K562 (cell line): ENCODE data around the gene METTL23. TPM values are rescaled to one million over a fixed set of nuclear protein-coding genes. Genes with fewer than 3 reads are reported as not detected.

Source experiments
- BCL6 ChIP-seq: fragments of 250-450 bp; sonication (Bioruptor Pico); IDR thresholded peaks from 2 replicates; pipeline ENCODE4 v1.4.0; 2020
- BCOR ChIP-seq: fragments of 450-650 bp; IDR thresholded peaks from 2 replicates; pipeline ENCODE4 v1.6.1; 2016
- GATAD2A ChIP-seq: fragments of 450-650 bp; IDR thresholded peaks from 2 replicates; pipeline ENCODE4 v1.6.1; 2017
- HNRNPLL ChIP-seq: fragments of 200-400 bp; formaldehyde crosslinking; IDR thresholded peaks from 2 replicates; pipeline ENCODE4 v1.6.1; 2017; ENCODE audit warnings: low read length, low read depth, mild to moderate bottlenecking; ENCODE audit not compliant: poor library complexity, severe bottlenecking
- NRF1 ChIP-seq, 2 experiments: fragments of 450-650 bp; IDR thresholded peaks in 1 of 2; conservative IDR thresholded peaks in 1 of 2; 2 replicates each; pipeline ENCODE4 v1.6.1; 2014; ENCODE audit warnings: mild to moderate bottlenecking in 2 of 2
- POLR2A ChIP-seq: fragments of 450-650 bp; conservative IDR thresholded peaks from 2 replicates; pipeline ENCODE4 v1.6.1; 2016
- PRMT5 ChIP-seq: sonication (generic); formaldehyde crosslinking; IDR thresholded peaks from 2 replicates; pipeline ENCODE4 v1.5.0; 2020; ENCODE audit warnings: missing genetic modification reagents
- PRPF4 ChIP-seq: fragments of 200-400 bp; formaldehyde crosslinking; IDR thresholded peaks from one replicate; pipeline ENCODE4 v1.6.1; 2017; ENCODE audit warnings: low read length, low read depth, mild to moderate bottlenecking; ENCODE audit not compliant: insufficient read depth, poor library complexity, severe bottlenecking
- SMAD2 ChIP-seq: fragments of 150-350 bp; IDR thresholded peaks from 2 replicates; pipeline ENCODE4 v1.6.1; 2014; ENCODE audit warnings: low read depth, mild to moderate bottlenecking, low read length
- SMAD3 ChIP-seq: fragments of 450-650 bp; formaldehyde crosslinking; conservative IDR thresholded peaks from 2 replicates; pipeline ENCODE4 v1.4.0; 2020; ENCODE audit warnings: mild to moderate bottlenecking
- ZNF165 ChIP-seq: fragments of 250-450 bp; sonication (Bioruptor Pico); IDR thresholded peaks from 2 replicates; pipeline ENCODE4 v1.4.0; 2020; ENCODE audit warnings: borderline replicate concordance
- polyA plus RNA-seq, 8 experiments: library from polyadenylated mRNA; depleted of rRNA in 4 of 8; stranded (reverse) in 5 of 8; unstranded in 3 of 8; fragments of >200 nt; fragmentation: Nextera tagmentation in 2 of 8; fragmentation: Illumina TruSeq in 1 of 8; extraction: Ambion mirVana in 2 of 8; extraction: Trizol in 1 of 8; gene quantifications; 2 replicates each; pipeline versions ENCODE4 v1.2.1 to v1.2.3, GENCODE V29; 2011 to 2014; ENCODE audit warnings: inconsistent platforms in 1 of 8, missing spikeins in 1 of 8
- total RNA-seq, 7 experiments: library from RNA; depleted of rRNA in 6 of 7; stranded (reverse); fragments of >200 nt in 6 of 7; fragmentation: Illumina TruSeq in 2 of 7; extraction: Trizol in 2 of 7; gene quantifications; 2 replicates each; pipeline versions ENCODE4 v1.2.1 to v1.2.3, GENCODE V29; 2011 to 2021; ENCODE audit warnings: low replicate concordance in 1 of 7
- TF ChIP-seq, protein P1 (sequence below): sonication (generic); formaldehyde crosslinking; IDR thresholded peaks from 2 replicates; pipeline ENCODE4 v1.4.0; 2020; ENCODE audit warnings: mild to moderate bottlenecking, missing genetic modification reagents
- TF ChIP-seq, protein P2 (sequence below), 2 experiments: fragments of 150-350 bp in 1 of 2; IDR thresholded peaks; 2 replicates each; pipeline ENCODE4 v1.6.1; 2012 to 2016; ENCODE audit warnings: low read depth in 2 of 2, low read length in 2 of 2, mild to moderate bottlenecking in 1 of 2, moderate library complexity in 1 of 2
- TF ChIP-seq, protein P3 (sequence below): fragments of 450-650 bp; formaldehyde crosslinking; IDR thresholded peaks from 2 replicates; pipeline ENCODE4 v1.4.0; 2020; ENCODE audit warnings: mild to moderate bottlenecking, moderate library complexity
- TF ChIP-seq, protein P4 (sequence below), 2 experiments: IDR thresholded peaks; 2 replicates each; pipeline ENCODE4 v1.6.1; 2011; ENCODE audit warnings: borderline replicate concordance in 1 of 2, control low read depth in 1 of 2, low read depth in 1 of 2, low read length in 1 of 2, mild to moderate bottlenecking in 1 of 2, mixed read lengths in 1 of 2, moderate library complexity in 1 of 2; ENCODE audit not compliant: insufficient read depth in 1 of 2, insufficient read length in 1 of 2, poor library complexity in 1 of 2, severe bottlenecking in 1 of 2; ENCODE audit errors: extremely low read depth in 1 of 2

METTL23 gene
- total and polyA plus RNA-seq, 9 of the 15 experiments (the other 6 are each of a cell fraction or from before 2014, with no cell fraction given): 29.4 to 67.3 (median 41.6) TPM

DNA sequence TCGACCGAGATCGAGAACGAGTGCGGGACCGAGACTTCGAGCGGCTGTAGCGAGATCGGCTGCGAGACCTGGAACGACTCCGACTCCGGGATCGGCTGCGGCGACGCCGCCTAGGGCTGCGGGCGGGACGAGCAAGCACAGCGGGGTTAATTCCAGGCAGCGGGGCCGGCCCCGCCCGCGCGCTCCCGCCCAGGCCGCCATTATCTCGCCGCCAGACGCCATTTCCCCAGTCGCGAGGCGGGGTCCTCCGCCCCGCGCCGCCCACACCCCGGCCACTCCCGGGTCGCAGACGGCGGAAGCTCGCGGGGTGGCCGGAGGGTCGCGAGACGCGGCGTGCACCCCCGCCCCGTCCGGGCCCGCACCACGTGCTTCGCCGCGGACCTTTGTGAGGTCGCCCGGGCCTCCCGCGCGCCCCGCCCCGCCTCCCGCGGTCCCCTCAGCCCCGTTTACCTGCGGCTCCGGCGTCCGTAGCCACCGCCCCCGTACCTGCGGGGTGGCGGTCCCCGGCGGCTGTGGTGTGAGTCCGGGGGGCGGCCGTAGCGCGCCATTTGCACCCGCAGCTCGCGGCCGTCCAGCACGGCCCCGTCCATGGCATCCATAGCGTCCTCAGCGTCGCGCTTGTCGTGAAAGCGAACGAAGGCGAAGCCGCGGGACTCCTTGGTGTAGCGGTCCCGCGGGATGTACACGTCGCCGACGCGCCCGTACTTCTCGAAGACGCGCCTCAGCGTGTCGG is 9.9 kb downstream of the METTL23 start (continued):
- TF ChIP-seq, protein P1, sequence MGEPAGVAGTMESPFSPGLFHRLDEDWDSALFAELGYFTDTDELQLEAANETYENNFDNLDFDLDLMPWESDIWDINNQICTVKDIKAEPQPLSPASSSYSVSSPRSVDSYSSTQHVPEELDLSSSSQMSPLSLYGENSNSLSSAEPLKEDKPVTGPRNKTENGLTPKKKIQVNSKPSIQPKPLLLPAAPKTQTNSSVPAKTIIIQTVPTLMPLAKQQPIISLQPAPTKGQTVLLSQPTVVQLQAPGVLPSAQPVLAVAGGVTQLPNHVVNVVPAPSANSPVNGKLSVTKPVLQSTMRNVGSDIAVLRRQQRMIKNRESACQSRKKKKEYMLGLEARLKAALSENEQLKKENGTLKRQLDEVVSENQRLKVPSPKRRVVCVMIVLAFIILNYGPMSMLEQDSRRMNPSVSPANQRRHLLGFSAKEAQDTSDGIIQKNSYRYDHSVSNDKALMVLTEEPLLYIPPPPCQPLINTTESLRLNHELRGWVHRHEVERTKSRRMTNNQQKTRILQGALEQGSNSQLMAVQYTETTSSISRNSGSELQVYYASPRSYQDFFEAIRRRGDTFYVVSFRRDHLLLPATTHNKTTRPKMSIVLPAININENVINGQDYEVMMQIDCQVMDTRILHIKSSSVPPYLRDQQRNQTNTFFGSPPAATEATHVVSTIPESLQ (CRISPR knock-in tag): no peak; the same call in 1 of the 2 replicates
- TF ChIP-seq, protein P2, sequence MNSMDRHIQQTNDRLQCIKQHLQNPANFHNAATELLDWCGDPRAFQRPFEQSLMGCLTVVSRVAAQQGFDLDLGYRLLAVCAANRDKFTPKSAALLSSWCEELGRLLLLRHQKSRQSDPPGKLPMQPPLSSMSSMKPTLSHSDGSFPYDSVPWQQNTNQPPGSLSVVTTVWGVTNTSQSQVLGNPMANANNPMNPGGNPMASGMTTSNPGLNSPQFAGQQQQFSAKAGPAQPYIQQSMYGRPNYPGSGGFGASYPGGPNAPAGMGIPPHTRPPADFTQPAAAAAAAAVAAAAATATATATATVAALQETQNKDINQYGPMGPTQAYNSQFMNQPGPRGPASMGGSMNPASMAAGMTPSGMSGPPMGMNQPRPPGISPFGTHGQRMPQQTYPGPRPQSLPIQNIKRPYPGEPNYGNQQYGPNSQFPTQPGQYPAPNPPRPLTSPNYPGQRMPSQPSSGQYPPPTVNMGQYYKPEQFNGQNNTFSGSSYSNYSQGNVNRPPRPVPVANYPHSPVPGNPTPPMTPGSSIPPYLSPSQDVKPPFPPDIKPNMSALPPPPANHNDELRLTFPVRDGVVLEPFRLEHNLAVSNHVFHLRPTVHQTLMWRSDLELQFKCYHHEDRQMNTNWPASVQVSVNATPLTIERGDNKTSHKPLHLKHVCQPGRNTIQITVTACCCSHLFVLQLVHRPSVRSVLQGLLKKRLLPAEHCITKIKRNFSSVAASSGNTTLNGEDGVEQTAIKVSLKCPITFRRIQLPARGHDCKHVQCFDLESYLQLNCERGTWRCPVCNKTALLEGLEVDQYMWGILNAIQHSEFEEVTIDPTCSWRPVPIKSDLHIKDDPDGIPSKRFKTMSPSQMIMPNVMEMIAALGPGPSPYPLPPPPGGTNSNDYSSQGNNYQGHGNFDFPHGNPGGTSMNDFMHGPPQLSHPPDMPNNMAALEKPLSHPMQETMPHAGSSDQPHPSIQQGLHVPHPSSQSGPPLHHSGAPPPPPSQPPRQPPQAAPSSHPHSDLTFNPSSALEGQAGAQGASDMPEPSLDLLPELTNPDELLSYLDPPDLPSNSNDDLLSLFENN (IDR thresholded peaks at IDR 0.05; ENCODE audit: low read depth in 2 of 2, low read length in 2 of 2): peak in 1 of 2 experiments; percentile 36; a peak in 2 of 4 replicates
- TF ChIP-seq BCOR (no peak), SMAD3 (CRISPR knock-in tag) (0 out of 2 replicates have a peak, but pooled peaks have one; percentile 72), PRPF4 (peak; percentile 89), BCL6 (CRISPR knock-in tag) (no peak), POLR2A (no peak), ZNF165 (CRISPR knock-in tag) (0 out of 2 replicates have a peak, but pooled peaks have one; percentile 60), SMAD2 (no peak), PRMT5 (0 out of 2 replicates have a peak, but pooled peaks have one; percentile 11), GATAD2A (no peak), HNRNPLL (no peak), NRF1 (conservative IDR thresholded peaks at IDR 0.05 in 1 of 2, IDR thresholded peaks at IDR 0.05 in 1 of 2) (peak; percentile 58 to 63; a peak in 3 of 4 replicates)
- TF ChIP-seq, protein P3, sequence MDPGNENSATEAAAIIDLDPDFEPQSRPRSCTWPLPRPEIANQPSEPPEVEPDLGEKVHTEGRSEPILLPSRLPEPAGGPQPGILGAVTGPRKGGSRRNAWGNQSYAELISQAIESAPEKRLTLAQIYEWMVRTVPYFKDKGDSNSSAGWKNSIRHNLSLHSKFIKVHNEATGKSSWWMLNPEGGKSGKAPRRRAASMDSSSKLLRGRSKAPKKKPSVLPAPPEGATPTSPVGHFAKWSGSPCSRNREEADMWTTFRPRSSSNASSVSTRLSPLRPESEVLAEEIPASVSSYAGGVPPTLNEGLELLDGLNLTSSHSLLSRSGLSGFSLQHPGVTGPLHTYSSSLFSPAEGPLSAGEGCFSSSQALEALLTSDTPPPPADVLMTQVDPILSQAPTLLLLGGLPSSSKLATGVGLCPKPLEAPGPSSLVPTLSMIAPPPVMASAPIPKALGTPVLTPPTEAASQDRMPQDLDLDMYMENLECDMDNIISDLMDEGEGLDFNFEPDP (CRISPR knock-in tag): 0 out of 2 replicates have a peak, but pooled peaks have one; percentile 9
- TF ChIP-seq, protein P4, sequence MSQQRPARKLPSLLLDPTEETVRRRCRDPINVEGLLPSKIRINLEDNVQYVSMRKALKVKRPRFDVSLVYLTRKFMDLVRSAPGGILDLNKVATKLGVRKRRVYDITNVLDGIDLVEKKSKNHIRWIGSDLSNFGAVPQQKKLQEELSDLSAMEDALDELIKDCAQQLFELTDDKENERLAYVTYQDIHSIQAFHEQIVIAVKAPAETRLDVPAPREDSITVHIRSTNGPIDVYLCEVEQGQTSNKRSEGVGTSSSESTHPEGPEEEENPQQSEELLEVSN (IDR thresholded peaks at IDR 0.05; ENCODE audit: borderline replicate concordance in 1 of 2, extremely low read depth in 1 of 2, insufficient read depth in 1 of 2, insufficient read length in 1 of 2, low read depth in 1 of 2, low read length in 1 of 2, poor library complexity in 1 of 2, severe bottlenecking in 1 of 2): peak in 1 of 2 experiments; percentile 66
